Uterus (tissue), 4 donors: ENCODE results near the gene DIP2B. TPM values are rescaled to one million over a fixed set of nuclear protein-coding genes. Genes with fewer than 3 reads are reported as not detected.

Experiments used
- DNase-seq, 2 donors: peaks; one replicate each; pipeline ENCODE4 v3.0.0-alpha.2; 2019 to 2020
- H3K27ac ChIP-seq, 2 donors: fragments of 200-600 bp; sonication (generic); 1 replicate in 1 of 2; 2 replicates in 1 of 2; pipeline ENCODE4 v1.5.1; 2016 to 2018
- H3K27me3 ChIP-seq, 2 donors: fragments of 200-600 bp; sonication (generic); one replicate each; pipeline ENCODE4 v1.5.1; 2018 to 2019; ENCODE audit warnings: control low read depth in 1 of 2
- H3K36me3 ChIP-seq, 2 donors: fragments of 200-600 bp; sonication (generic); one replicate each; pipeline ENCODE4 v1.5.1; 2019; ENCODE audit warnings: control low read depth in 1 of 2
- H3K4me1 ChIP-seq, 2 donors: fragments of 200-600 bp; sonication (generic); one replicate each; pipeline ENCODE4 v1.5.1; 2018 to 2019; ENCODE audit warnings: control low read depth in 1 of 2
- H3K4me3 ChIP-seq, 2 donors: fragments of 200-600 bp; sonication (generic); 1 replicate in 1 of 2; 2 replicates in 1 of 2; pipeline ENCODE4 v1.5.1; 2018 to 2019; ENCODE audit warnings: mild to moderate bottlenecking in 1 of 2
- H3K9me3 ChIP-seq, 2 donors: fragments of 200-600 bp; sonication (generic); one replicate each; pipeline ENCODE4 v1.5.1; 2019; ENCODE audit warnings: control low read depth in 1 of 2
- POLR2A ChIP-seq, 2 donors: fragments of 450-650 bp; IDR thresholded peaks; one replicate each; pipeline ENCODE4 v1.6.1; 2016; ENCODE audit warnings: antibody characterized with exemption in 2 of 2, mild to moderate bottlenecking in 1 of 2, moderate library complexity in 1 of 2
- intact Hi-C: fragments of 100-400 bp; cut with DNase I; formaldehyde crosslinking; loops from one replicate; pipeline ENCODE4 v1.15.1; 2023; ENCODE audit warnings: low total_unique reads
- total RNA-seq, 4 donors: library from RNA; depleted of rRNA in 3 of 4; stranded (reverse); fragments of >200 nt in 3 of 4; gene quantifications; one replicate each; pipeline versions ENCODE4 v1.1.0 to v1.2.4, GENCODE V29; 2014 to 2023
- TF ChIP-seq, protein P1 (sequence below), 4 experiments: fragments of 200-600 bp in 2 of 4; fragments of 450-650 bp in 2 of 4; sonication (generic) in 2 of 4; IDR thresholded peaks; one replicate each; pipeline ENCODE4 v1.5.1; 2016 to 2019; ENCODE audit warnings: antibody characterized with exemption in 4 of 4, mild to moderate bottlenecking in 2 of 4, moderate library complexity in 1 of 4
- donor health status: DM: yes; HTN: yes; CAD: no.

DIP2B gene
- total RNA-seq, 4 donors from 2014 or later = 5.6 to 47.0 (median 14.9) TPM

DNA sequence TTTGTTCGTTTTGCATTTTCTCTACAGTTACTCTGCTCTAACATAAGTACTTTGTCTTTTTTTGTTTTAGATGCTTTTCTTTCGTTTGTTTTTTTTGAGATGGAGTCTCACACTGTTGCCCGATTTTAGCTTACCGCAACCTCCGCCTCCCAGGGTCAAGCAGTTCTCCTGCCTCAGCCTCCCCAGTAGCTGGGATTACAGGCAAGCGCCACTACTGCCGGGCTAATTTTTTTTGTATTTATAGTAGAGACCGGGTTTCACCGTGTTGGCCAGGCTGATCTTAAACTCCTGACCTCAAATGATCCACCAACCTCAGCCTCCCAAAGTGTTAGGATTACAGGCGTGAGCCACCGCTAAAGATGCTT, 2.7 kb downstream of the DIP2B start:
- no peak overlapping the region for H3K4me3 ChIP-seq
- peaks cover 0 to 7% of the 10 kb centered on the region in 2 donors for H3K4me1 ChIP-seq
- H3K9me3 ChIP-seq = no peaks in the 10 kb centered on the region
- TF ChIP-seq, protein P1, sequence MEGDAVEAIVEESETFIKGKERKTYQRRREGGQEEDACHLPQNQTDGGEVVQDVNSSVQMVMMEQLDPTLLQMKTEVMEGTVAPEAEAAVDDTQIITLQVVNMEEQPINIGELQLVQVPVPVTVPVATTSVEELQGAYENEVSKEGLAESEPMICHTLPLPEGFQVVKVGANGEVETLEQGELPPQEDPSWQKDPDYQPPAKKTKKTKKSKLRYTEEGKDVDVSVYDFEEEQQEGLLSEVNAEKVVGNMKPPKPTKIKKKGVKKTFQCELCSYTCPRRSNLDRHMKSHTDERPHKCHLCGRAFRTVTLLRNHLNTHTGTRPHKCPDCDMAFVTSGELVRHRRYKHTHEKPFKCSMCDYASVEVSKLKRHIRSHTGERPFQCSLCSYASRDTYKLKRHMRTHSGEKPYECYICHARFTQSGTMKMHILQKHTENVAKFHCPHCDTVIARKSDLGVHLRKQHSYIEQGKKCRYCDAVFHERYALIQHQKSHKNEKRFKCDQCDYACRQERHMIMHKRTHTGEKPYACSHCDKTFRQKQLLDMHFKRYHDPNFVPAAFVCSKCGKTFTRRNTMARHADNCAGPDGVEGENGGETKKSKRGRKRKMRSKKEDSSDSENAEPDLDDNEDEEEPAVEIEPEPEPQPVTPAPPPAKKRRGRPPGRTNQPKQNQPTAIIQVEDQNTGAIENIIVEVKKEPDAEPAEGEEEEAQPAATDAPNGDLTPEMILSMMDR (IDR thresholded peaks at IDR 0.05) = no peak
- TF ChIP-seq POLR2A (IDR thresholded peaks at IDR 0.05) = no peak
- DNase-seq = no peak
- intact Hi-C loops = no loop called here
- no peaks in the 10 kb centered on the region for H3K36me3 ChIP-seq
- no peak overlapping the region for H3K27ac ChIP-seq
- no peaks in the 10 kb centered on the region for H3K27me3 ChIP-seq

DNA sequence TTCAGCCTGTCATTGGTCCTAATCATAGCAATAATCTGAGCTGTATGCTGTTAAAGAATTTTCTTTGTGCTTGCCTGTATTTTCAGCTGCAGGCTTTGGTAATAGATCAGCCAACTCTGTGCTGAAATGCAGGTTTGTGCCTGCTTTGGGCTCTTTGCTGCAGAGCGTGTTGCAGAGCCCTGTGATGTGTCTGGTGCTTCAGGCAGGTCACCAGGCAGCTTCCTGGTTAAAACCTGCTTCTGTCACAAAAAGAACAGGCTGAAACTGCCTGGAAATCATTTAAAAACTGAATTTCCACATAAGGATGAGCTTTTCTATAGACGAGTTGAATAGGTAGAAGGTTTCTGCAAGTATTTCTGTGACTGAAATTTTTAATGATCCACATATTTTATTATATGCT, 3.1 kb downstream of the DIP2B start:
- H3K4me3 ChIP-seq = no peak overlapping the region
- H3K9me3 ChIP-seq = no peaks in the 10 kb centered on the region
- H3K36me3 ChIP-seq = no peaks in the 10 kb centered on the region
- no peak for DNase-seq
- intact Hi-C loops = no loop called here
- H3K4me1 ChIP-seq = peaks cover 0 to 7% of the 10 kb centered on the region in 2 donors
- H3K27ac ChIP-seq = no peak overlapping the region
- no peaks in the 10 kb centered on the region for H3K27me3 ChIP-seq
- no peak for TF ChIP-seq POLR2A (IDR thresholded peaks at IDR 0.05)
- TF ChIP-seq, protein P1 (IDR thresholded peaks at IDR 0.05) = no peak

DNA sequence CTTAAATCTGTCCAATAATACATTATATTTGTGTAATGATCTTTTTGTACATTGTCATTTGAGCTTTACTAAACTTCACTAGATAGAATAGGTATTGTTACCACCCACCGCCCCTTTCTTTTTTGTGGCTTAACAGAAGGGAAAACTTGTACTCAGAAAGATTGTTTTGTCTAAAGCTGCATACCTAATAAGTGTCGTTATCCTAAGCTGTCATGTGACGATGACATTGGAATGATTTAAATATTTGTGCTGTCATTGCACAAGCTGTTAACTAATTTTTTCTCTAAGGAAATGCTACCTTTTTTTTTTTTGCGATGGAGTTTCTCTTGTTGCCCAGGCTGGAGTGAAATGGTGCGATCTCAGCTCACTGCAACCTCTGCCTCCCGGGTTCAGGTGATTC, 3.6 kb downstream of the DIP2B start:
- Histone ChIP-seq H3K9me3 (no peaks in the 10 kb centered on the region), H3K27ac (no peak overlapping the region), H3K27me3 (no peaks in the 10 kb centered on the region), H3K4me1 (peaks cover 0 to 7% of the 10 kb centered on the region in 2 donors), H3K4me3 (no peak overlapping the region), H3K36me3 (no peaks in the 10 kb centered on the region)
- intact Hi-C loops = no loop called here
- DNase-seq = no peak
- TF ChIP-seq POLR2A (IDR thresholded peaks at IDR 0.05) = no peak
- TF ChIP-seq, protein P1 (IDR thresholded peaks at IDR 0.05) = no peak

DNA sequence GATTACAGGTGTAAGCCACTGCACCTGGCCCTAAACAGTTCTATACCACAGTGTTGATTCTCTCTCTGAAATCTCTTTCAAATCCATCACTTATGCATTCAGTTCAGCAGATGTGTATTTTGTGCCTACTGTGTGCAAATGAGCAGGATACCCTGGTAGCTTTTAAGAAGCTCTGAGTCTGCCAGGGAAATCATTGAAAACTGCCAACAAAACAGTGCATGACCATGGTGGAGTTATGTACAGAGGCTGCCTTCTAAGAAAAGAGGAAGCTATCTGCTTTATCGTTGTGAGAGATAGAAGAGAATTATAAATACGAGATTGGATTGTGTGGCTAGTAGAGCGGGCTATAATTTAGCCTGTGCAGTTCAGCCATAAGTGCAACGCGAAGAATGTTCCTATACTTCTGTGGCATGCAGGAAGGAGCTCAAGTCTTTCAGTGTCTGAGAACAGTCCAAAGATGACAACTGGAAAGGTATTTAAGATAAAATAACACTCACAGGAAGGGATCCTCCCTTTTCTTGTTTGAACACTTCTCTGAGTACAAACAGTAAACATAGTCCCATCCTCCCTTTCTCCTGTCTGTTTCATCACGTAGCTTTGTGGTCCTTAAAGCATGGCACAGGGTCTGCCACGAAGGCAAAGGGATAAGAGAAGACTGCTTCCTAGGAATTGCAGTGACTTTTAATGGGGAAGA, 4.3 kb downstream of the DIP2B start:
- Histone ChIP-seq H3K4me1 (peaks cover 0 to 7% of the 10 kb centered on the region in 2 donors), H3K4me3 (no peak overlapping the region), H3K36me3 (no peaks in the 10 kb centered on the region), H3K9me3 (no peaks in the 10 kb centered on the region), H3K27me3 (no peaks in the 10 kb centered on the region), H3K27ac (no peak overlapping the region)
- no peak for TF ChIP-seq POLR2A (IDR thresholded peaks at IDR 0.05)
- TF ChIP-seq, protein P1 (IDR thresholded peaks at IDR 0.05) = no peak
- DNase-seq = no peak
- intact Hi-C loops = no loop called here

DNA sequence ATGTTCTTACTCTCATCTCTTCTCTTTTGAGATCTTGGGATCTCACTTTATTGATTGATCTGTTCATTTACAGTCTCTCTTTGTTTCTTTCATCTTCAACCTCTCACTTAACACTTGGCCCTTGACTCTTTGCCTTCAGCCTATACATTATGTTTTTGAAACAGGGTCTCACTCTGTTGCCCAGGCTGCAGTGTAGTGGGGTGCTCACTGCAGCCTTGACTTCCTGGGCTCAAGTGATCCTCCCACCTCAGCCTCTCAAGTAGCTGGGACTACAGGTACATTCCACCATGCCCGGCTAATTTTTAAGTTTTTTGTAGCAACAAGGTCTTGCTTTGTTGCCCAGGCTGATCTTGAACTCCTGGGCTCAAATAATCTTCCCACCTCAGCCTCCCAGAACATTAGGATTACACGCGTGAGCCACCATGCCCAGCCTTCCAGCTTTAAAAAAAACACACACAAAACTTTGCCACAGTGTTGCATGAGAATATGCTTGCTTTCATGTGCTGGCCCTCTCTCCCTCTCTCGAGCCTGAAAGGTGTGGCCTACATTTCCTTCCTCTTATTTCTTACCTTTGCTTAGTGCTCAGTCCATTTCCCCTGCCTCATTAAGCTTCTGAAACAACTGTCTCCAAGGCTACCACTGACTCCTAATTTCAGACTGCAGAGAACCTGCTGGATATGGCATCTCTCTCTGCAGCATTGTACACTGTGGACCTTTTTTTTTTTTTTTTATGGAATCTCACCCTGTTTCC, 9.9 kb downstream of the DIP2B start:
- Histone ChIP-seq H3K4me3 (no peak overlapping the region), H3K9me3 (no peaks in the 10 kb centered on the region), H3K27me3 (no peaks in the 10 kb centered on the region), H3K4me1 (no peaks in the 10 kb centered on the region), H3K27ac (no peak overlapping the region), H3K36me3 (no peaks in the 10 kb centered on the region)
- no peak for DNase-seq
- TF ChIP-seq POLR2A (IDR thresholded peaks at IDR 0.05) = no peak
- TF ChIP-seq, protein P1 (IDR thresholded peaks at IDR 0.05) = no peak
- intact Hi-C loops = no loop called here
